ENCODE measurements around the gene WDHD1.
"Not testable (repeated sequence)": the region's sequence is repeated elsewhere in the genome, so short reads cannot be mapped to it uniquely, and the experiment has no call there.

The WDHD1 gene

DNA sequence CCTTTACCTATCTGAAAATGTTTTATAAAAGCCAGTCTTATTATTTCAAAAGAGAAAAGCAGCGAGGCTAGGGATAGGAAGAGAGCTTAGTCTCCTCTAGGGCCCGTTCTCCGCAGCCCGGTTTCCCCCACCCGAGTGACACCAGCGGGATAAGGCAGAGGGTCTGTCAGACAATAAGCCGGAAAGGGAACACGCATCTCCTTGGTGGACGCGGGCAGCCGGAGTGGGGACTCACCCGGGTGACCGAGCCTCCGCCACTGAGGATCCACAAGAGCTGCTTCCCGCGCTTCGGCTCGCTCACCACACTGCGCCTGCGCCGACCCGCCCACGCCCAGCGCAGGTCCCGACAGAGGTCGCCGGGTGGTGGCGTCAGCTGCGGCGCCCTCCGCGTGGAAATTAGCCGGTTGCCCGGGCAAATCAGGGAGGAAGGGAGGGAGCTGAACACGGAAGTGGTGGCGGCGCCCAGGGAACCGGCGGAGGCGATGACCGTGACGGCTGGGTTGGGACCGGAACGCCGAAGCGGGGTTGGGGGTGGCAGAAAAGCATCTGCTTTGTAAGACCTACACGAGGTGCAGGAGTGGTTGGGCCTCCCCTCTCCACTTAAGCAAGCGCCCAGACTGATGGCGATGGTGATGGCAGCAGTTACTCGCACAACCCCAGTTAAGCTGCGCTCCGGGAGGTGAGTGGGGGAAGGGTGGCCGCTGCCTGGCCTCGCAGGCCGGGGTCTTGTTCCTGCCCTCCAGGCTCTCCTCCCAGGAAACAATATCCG lies at the start of gene WDHD1, which contains the start of gene SOCS4:
TSS of gene WDHD1 (minus strand) at position 307 of the 769 bp plus-strand sequence. CDS start 312 bp downstream, outside the sequence.
TSS of gene SOCS4 (plus strand) at position 444 of the 769 bp plus-strand sequence. CDS start 15,806 bp downstream, outside the sequence.
- peak; percentile 98 for DNase-seq

DNA sequence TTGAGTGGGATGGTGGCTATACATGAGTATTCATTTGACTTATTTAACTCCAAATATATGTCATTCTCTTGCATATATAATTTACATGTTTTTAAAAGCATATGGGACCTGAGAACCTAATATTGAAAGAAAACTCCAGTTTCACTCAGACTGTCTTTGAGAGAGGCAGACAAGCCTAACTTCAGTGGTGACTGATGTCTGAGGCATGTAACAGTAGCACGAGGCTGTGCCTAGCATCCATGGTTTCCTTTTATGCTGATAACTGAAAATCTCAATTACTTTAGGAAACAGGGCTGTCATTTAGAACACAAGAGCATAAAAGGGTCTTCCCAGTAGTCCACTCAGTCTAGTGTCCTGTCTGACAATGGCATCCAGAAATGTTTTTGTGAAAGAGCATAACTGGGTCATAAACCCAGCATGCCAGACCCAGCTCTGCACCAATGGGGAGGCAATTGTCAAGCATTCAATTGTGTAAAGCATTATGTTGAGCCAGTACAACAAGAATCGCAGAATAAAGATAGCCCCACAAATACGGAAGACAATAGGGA lies 48.8 kb upstream of the WDHD1 start:
- no peak for DNase-seq

DNA sequence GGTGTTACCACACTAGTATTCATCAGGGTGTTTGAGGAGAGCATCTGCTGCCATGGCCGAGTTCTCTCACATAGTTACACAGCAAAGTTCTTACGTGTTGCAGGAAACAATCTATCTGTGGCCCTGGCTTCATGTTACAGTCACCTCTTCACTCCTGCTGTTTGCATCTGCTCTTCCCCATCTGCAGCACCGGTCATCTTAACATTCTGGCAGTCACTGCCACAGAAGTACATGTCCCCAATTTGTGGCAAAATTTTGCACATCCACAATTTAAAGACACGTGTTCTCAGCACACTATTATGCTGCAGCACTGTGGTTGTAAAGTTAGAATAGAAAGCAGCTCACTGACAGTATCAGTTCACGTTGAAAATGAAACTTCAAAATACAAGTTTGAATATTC lies 47.8 kb upstream of the WDHD1 start:
- DNase-seq, result no peak

- no peak for DNase-seq
These were observed 47.0 kb upstream of the WDHD1 start for GRCh38 chr14:55073856-55074255.

- DNase-seq, result peak; percentile 6
These were observed 45.2 kb upstream of the WDHD1 start for GRCh38 chr14:55071870-55072640.

- no peak for DNase-seq
These were observed 44.1 kb upstream of the WDHD1 start for GRCh38 chr14:55070981-55071411.

DNA sequence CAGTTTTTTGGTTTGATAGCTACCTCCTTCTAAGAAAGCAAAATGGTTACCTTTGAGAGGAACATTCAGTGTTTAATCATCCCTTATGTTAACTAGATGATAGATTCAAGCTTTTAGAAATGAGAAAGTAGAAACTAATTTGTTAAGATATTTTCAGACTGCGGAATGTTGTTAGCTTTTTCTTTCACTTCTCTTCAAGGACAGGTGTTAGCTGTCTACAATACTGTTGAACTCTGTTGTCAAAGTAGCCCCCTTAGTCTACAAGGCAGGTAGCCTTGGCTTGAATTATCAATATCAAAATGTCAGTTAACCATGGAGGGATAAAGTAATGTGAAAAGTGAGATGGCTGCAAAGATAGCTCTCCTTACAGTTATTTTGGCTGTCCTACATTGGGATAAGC lies 39.3 kb upstream of the WDHD1 start:
- DNase-seq, result no peak

DNA sequence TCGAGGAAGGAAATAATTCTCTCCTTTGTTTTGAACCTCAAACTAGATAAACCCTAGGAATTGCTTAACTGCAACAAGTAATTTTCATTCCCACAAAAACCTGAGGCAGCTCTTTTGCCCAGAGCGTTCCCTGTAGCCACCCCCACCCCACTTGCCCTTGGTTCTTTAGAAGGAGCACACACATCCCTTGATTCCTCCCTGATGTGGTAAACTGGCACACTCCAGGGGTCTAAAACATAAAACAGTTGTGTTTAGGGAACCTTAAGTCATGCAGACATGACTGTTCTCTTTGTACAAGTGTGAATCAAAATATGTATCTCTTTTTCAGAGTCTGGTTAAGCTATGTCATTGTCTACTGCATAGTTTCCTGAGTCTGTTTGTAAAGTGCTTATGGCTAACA lies 38.5 kb upstream of the WDHD1 start:
- no peak for DNase-seq

- DNase-seq, result not testable (repeated sequence)
These were observed 38.0 kb upstream of the WDHD1 start for GRCh38 chr14:55064896-55065295.

DNA sequence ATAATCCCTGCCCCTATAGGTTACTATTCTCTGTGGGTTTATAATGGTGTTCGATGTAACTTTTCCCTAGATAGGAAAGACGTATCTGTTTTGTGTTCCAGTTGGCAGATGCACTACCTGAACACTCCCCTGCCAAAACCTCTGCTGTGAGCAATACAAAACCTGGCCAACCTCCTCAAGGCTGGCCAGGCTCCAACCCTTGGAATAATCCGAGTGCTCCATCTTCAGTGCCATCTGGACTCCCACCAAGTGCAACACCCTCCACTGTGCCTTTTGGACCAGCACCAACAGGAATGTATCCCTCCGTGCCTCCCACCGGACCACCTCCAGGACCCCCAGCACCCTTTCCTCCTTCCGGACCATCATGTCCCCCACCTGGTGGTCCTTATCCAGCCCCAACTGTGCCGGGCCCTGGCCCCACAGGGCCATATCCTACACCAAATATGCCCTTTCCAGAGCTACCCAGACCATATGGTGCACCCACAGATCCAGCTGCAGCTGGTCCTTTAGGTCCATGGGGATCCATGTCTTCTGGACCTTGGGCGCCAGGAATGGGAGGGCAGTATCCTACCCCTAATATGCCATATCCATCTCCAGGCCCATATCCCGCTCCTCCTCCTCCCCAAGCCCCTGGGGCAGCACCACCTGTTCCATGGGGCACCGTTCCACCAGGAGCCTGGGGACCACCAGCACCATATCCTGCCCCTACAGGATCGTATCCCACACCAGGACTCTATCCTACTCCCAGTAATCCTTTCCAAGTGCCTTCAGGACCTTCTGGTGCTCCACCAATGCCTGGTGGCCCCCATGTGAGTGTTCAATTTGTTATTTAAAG lies 35.8 kb upstream of the WDHD1 start:
- DNase-seq, result no peak

DNA sequence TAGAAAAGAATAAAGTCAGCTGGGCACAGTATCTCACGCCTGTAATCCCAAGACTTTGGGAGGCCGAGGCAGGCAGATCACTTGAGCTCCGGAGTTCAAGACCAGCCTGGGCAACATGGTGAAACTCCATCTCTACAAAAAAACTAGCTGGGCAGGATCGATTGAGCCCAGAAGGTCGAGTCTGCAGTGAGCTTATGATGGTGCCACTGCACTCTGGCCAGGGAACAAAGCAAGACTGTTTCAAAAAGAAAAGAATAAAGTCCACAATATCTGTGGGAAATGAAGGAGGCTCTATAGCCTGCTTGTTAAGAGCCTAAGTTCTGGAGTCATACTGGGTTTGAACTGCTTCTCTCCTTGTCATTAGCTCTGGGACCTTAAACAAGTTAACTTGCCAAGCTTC lies 32.4 kb upstream of the WDHD1 start:
- no peak for DNase-seq

DNA sequence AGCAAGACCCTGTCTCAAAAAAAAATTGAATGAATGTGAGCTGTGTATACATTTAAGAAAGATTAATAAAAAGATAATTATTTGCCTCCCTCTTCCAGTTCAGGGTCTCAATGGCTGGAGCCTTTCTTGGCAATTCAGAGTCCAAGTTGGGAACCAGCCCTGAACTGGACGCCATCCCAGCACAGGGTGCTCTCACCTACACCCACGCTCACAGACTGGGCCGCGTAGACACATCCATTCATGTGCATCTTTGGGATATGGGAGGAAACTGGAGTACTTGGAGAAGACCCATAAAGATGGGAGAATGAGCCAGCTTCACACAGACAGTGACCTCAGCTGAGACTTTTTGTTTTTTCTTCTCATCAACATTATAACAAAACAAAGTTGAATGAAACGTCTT lies 31.0 kb upstream of the WDHD1 start:
- no peak for DNase-seq

- no peak for DNase-seq
These were observed 27.2 kb upstream of the WDHD1 start for GRCh38 chr14:55054098-55054497.

DNA sequence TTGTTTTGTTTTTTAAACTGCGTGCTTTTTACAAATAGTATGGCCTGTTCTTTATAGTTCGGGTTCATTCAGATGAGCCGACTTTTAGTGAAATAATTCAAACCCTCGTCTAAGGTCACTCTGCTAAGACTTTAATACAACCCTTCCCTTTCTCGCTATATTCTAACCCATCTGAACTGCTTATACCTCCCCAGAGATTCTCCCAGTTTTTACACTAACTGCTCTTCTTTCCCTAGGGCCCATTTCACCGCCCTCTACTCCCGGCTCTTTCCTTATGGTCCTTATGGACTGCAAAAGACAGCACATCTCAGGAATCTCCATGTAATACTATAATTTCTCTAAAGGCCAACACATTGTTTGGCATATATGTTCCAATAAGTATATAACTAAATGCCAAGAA lies 26.6 kb upstream of the WDHD1 start:
- no peak for DNase-seq

- no peak for DNase-seq
These were observed 26.1 kb upstream of the WDHD1 start for GRCh38 chr14:55053018-55053417.

- DNase-seq, result no peak
These were observed 25.5 kb upstream of the WDHD1 start for GRCh38 chr14:55052269-55052930.

- DNase-seq, result peak; percentile 88
These were observed 24.7 kb upstream of the WDHD1 start, which contains the start of gene MAPK1IP1L for GRCh38 chr14:55051423-55052268. MAPK1IP1L (plus strand) TSS chr14:55051647; CDS start chr14:55061684, 10,037 bp downstream.

GRCh38 chr14:55051165-55051422 lies 24.2 kb upstream of the WDHD1 start:
- DNase-seq, result no peak

- DNase-seq, result no peak
These were observed 22.1 kb upstream of the WDHD1 start for GRCh38 chr14:55048900-55049436.

GRCh38 chr14:55047301-55048053 lies 20.6 kb upstream of the WDHD1 start:
- no peak for DNase-seq
